GM12878 (cell line): ENCODE results near the gene CPNE5. TPM values are rescaled to one million over a fixed set of nuclear protein-coding genes. Genes with fewer than 3 reads are reported as not detected.

Source experiments
- ATAC-seq: fragments of 200-7000 bp; cut with Tn5 transposase; 3 replicates; pipeline ENCODE4 v1.9.1; 2020; ENCODE audit warnings: mild to moderate bottlenecking, moderate library complexity
- BruUV-seq: library from RNA; stranded (reverse); fragments of 400-500 nt; replicated peaks from 2 replicates; lab custom pipeline; 2021; lab: Mats Ljungman, UMichigan
- CTCF ChIA-PET: fragments of 300-600 bp; sonication (Branson Sonifier 250); formaldehyde crosslinking; extraction: SDS; loops from one replicate; lab custom pipeline; 2021; ENCODE audit warnings: inconsistent platforms; lab: Yijun Ruan, JAX
- POLR2A ChIA-PET: fragments of 350-600 bp; formaldehyde crosslinking; extraction: SDS; loops from one replicate; lab custom pipeline; 2021; ENCODE audit warnings: inconsistent platforms; lab: Charles Lee
- RAD21 ChIA-PET: fragments of 300-600 bp; sonication (Branson Sonifier 250); formaldehyde crosslinking; loops from one replicate; lab custom pipeline; 2023; ENCODE audit warnings: antibody characterized with exemption; ENCODE audit not compliant: unreplicated experiment; lab: Charles Lee
- SMC1A ChIA-PET: fragments of 300-600 bp; sonication (Branson Sonifier 250); formaldehyde crosslinking; loops from one replicate; lab custom pipeline; 2023; ENCODE audit not compliant: unreplicated experiment, uncharacterized antibody; lab: Charles Lee
- DNase-seq: peaks from one replicate; pipeline ENCODE4 v3.0.0-alpha.2; 2011; ENCODE audit warnings: low read depth, low spot score
- FAIRE-seq: peaks from 3 replicates; lab custom pipeline; 2011; peaks lifted over from hg19 to GRCh38; lab: Jason Lieb, UNC
- H2AFZ ChIP-seq: 2 replicates; pipeline ENCODE4 v1.6.0; 2011; ENCODE audit warnings: low read depth, low read length, control low read depth; ENCODE audit not compliant: control insufficient read depth
- H3K27ac ChIP-seq: 2 replicates; pipeline ENCODE4 v1.5.1; 2011; ENCODE audit warnings: control low read depth; ENCODE audit not compliant: control insufficient read depth, insufficient read depth
- H3K27me3 ChIP-seq, 2 experiments: replicated peaks in 1 of 2; 2 replicates each; pipeline versions ENCODE4 v1.6.0 to v1.6.1; 2011; ENCODE audit warnings: low read length in 1 of 2; ENCODE audit not compliant: control insufficient read depth in 2 of 2, insufficient read depth in 2 of 2
- H3K36me3 ChIP-seq, 2 experiments: 2 replicates each; pipeline ENCODE4 v1.5.1; 2011; ENCODE audit warnings: low read length in 1 of 2; ENCODE audit not compliant: control insufficient read depth in 2 of 2, insufficient read depth in 2 of 2
- H3K4me1 ChIP-seq: 2 replicates; pipeline ENCODE4 v1.6.1; 2011; ENCODE audit warnings: mild to moderate bottlenecking, low read length, moderate library complexity, mixed read lengths; ENCODE audit not compliant: control insufficient read depth, insufficient read depth
- H3K4me2 ChIP-seq: 2 replicates; pipeline ENCODE4 v1.6.0; 2011; ENCODE audit warnings: control low read depth; ENCODE audit not compliant: control insufficient read depth, insufficient read depth
- H3K4me3 ChIP-seq: fragments of 200-600 bp; sonication (generic); 2 replicates; pipeline ENCODE4 v1.5.1; 2016
- H3K79me2 ChIP-seq: 2 replicates; pipeline ENCODE4 v1.6.0; 2011; ENCODE audit warnings: low read length; ENCODE audit not compliant: control insufficient read depth, insufficient read depth
- H3K9ac ChIP-seq: 2 replicates; pipeline ENCODE4 v1.8.0; 2011; ENCODE audit warnings: low read length, control low read depth, mixed read lengths; ENCODE audit not compliant: control insufficient read depth, insufficient read depth
- H3K9me3 ChIP-seq: replicated peaks from 3 replicates; pipeline ENCODE4 v1.5.1; 2011; ENCODE audit warnings: mild to moderate bottlenecking, low read length; ENCODE audit not compliant: control insufficient read depth, insufficient read depth
- H4K20me1 ChIP-seq: 2 replicates; pipeline ENCODE4 v1.6.0; 2011; ENCODE audit not compliant: control insufficient read depth, insufficient read depth
- ATF3 ChIP-seq: IDR thresholded peaks from 2 replicates; pipeline ENCODE4 v1.6.1; 2011; ENCODE audit warnings: low read depth, mild to moderate bottlenecking, low read length, moderate library complexity, borderline replicate concordance; ENCODE audit errors: extremely low read depth
- CHD2 ChIP-seq: IDR thresholded peaks from 2 replicates; pipeline ENCODE4 v1.6.1; 2011; ENCODE audit warnings: low read depth, low read length, improper control_type of control experiment, borderline replicate concordance
- CREM ChIP-seq: IDR thresholded peaks from 2 replicates; pipeline ENCODE4 v1.6.1; 2014; ENCODE audit warnings: antibody characterized with exemption, low read depth
- FOS ChIP-seq: IDR thresholded peaks from 3 replicates; pipeline ENCODE4 v1.6.1; 2011; ENCODE audit warnings: borderline replicate concordance; ENCODE audit not compliant: insufficient read length; ENCODE audit errors: extremely low read depth
- MAX ChIP-seq: IDR thresholded peaks from 2 replicates; pipeline ENCODE4 v1.6.1; 2012; ENCODE audit warnings: low read depth, low read length, improper control_type of control experiment
- MYC ChIP-seq: IDR thresholded peaks from 2 replicates; pipeline ENCODE4 v1.6.1; 2011; ENCODE audit warnings: mild to moderate bottlenecking, low read length, moderate library complexity, inconsistent platforms; ENCODE audit not compliant: insufficient read depth, insufficient replicate concordance, insufficient read length, severe bottlenecking
- NKRF ChIP-seq: fragments of 450-650 bp; conservative IDR thresholded peaks from 2 replicates; pipeline ENCODE4 v1.6.1; 2017; ENCODE audit warnings: mild to moderate bottlenecking, moderate library complexity
- NR2C1 ChIP-seq: fragments of 450-650 bp; IDR thresholded peaks from 2 replicates; pipeline ENCODE4 v1.6.1; 2017; ENCODE audit warnings: antibody characterized with exemption, mild to moderate bottlenecking, moderate library complexity
- RFX5 ChIP-seq: IDR thresholded peaks from 2 replicates; pipeline ENCODE4 v1.6.1; 2011; ENCODE audit warnings: low read depth, low read length, improper control_type of control experiment
- RUNX3 ChIP-seq: IDR thresholded peaks from 2 replicates; pipeline ENCODE4 v1.6.1; 2012; ENCODE audit warnings: low read length, inconsistent platforms
- SIX5 ChIP-seq: IDR thresholded peaks from 2 replicates; pipeline ENCODE4 v1.6.1; 2011; ENCODE audit warnings: mild to moderate bottlenecking, low read depth, low read length, moderate library complexity; ENCODE audit not compliant: severe bottlenecking
- SMAD1 ChIP-seq: fragments of 450-650 bp; IDR thresholded peaks from 2 replicates; pipeline ENCODE4 v1.6.1; 2018; ENCODE audit warnings: mild to moderate bottlenecking, low read depth; ENCODE audit not compliant: partially characterized antibody
- SMARCA5 ChIP-seq: fragments of 450-650 bp; IDR thresholded peaks from 2 replicates; pipeline ENCODE4 v1.6.1; 2017; ENCODE audit warnings: mild to moderate bottlenecking
- TAF1 ChIP-seq: IDR thresholded peaks from 2 replicates; pipeline ENCODE4 v1.6.1; 2011; ENCODE audit warnings: mild to moderate bottlenecking, low read depth, low read length, borderline replicate concordance
- TCF7 ChIP-seq: IDR thresholded peaks from 2 replicates; pipeline ENCODE4 v1.6.1; 2014; ENCODE audit warnings: antibody characterized with exemption, borderline replicate concordance
- WGBS: methylation state at CpG from one replicate; pipeline ENCODE4 v1.1.6; 2016; ENCODE audit warnings: low lambda C conversion rate; ENCODE audit not compliant: insufficient replicate concordance, insufficient coverage; ENCODE audit errors: missing lambda C conversion rate; 5-methylcytosine and 5-hydroxymethylcytosine counted together
- in situ Hi-C: fragments of 300-500 bp; cut with MboI; formaldehyde crosslinking; loops from 9 replicates; pipeline ENCODE4 v1.14.3; 2018; ENCODE audit warnings: mixed read lengths
- intact Hi-C: fragments of 100-400 bp; cut with micrococcal nuclease; formaldehyde crosslinking; loops from one replicate; pipeline ENCODE4 v1.14.2; 2022; ENCODE audit not compliant: unreplicated experiment
- polyA plus RNA-seq, 11 experiments: library from polyadenylated mRNA; depleted of rRNA in 4 of 11; unstranded in 6 of 11; stranded (reverse) in 5 of 11; fragments of >200 nt; fragmentation: Nextera tagmentation in 4 of 11; fragmentation: Illumina TruSeq in 1 of 11; extraction: Ambion mirVana in 4 of 11; extraction: Trizol in 1 of 11; gene quantifications; 1 replicate in 1 of 11; 2 replicates in 10 of 11; pipeline versions ENCODE4 v1.2.1 to v1.2.3, GENCODE V29; 2011 to 2016; ENCODE audit warnings: inconsistent platforms in 2 of 11, missing spikeins in 2 of 11, low read depth in 1 of 11
- total RNA-seq, 4 experiments: library from RNA; depleted of rRNA in 3 of 4; stranded (reverse); fragments of >200 nt in 3 of 4; fragmentation: Illumina TruSeq in 1 of 4; extraction: Trizol in 1 of 4; gene quantifications; 2 replicates each; pipeline versions ENCODE4 v1.2.1 to v1.2.3, GENCODE V29; 2013 to 2021

The CPNE5 gene
- total and polyA plus RNA-seq, 10 of the 15 experiments (the other 5 are each of a cell fraction or from before 2014, with no cell fraction given) = 2.4 to 39.1 (median 18.2) TPM

- Histone ChIP-seq H3K27me3 (peaks cover 4 to 12% of the 10 kb centered on the region in 2 experiments; a peak in 3 of 4 replicates), H3K36me3 (no peaks in the 10 kb centered on the region), H3K9me3 (no peaks in the 10 kb centered on the region), H3K27ac (no peak overlapping the region), H3K4me2 (no peak overlapping the region), H3K4me3 (no peak overlapping the region), H4K20me1 (no peaks in the 10 kb centered on the region), H3K79me2 (no peaks in the 10 kb centered on the region), H3K4me1 (0 out of 2 replicates have a peak, but pooled peaks cover 4% of the 10 kb centered on the region), H3K9ac (no peak overlapping the region), H2AFZ (no peak overlapping the region)
- 68% methylated on average over 4 of the region's 4 CpGs for WGBS
- ChIA-PET CTCF (interaction anchor here (1.4 to 2.1 kb wide), 2 partner anchors 10 to 58 kb away, joined by 5 read pairs; no protein-coding TSS in a partner anchor), RAD21 (no interaction called here), SMC1A (no interaction called here), POLR2A (no interaction called here)
- no peak for FAIRE-seq
- in situ Hi-C loops = no loop called here
- intact Hi-C loops = no loop called here
- BruUV-seq = no TSS peak
- DNase-seq = no peak
- ATAC-seq = no peak
- no peak for TF ChIP-seq CHD2
- TF ChIP-seq MAX = no peak
- no peak for TF ChIP-seq SIX5
- TF ChIP-seq TCF7 = no peak
- TF ChIP-seq MYC = no peak
These were observed 3.9 kb upstream of the CPNE5 start for GRCh38 chr6:36843170-36843569.

- FAIRE-seq (no peak), ATAC-seq (no peak)
- RAD21 ChIA-PET = no interaction called here
- H3K27ac ChIP-seq = no peak overlapping the region
- H3K4me2 ChIP-seq = no peak overlapping the region
- H4K20me1 ChIP-seq = no peaks in the 10 kb centered on the region
- no peak for TF ChIP-seq NR2C1
- TF ChIP-seq TAF1 = no peak
- TF ChIP-seq RFX5 = no peak
- no peak for TF ChIP-seq RUNX3
- no peak for TF ChIP-seq SMARCA5
- no peak for TF ChIP-seq NKRF
- TF ChIP-seq SMAD1 = no peak
- no peak for TF ChIP-seq CREM
- TF ChIP-seq FOS = no peak
- no peak for TF ChIP-seq ATF3
- TF ChIP-seq, all 136 proteins: peak for 0
- SMC1A ChIA-PET = no interaction called here
- Histone ChIP-seq H3K9me3 (no peaks in the 10 kb centered on the region), H3K79me2 (no peaks in the 10 kb centered on the region), H3K36me3 (no peaks in the 10 kb centered on the region), H3K27me3 (peaks cover 4 to 17% of the 10 kb centered on the region in 2 experiments; a peak in 3 of 4 replicates), H3K4me3 (no peak overlapping the region), H3K9ac (no peak overlapping the region), H3K4me1 (0 out of 2 replicates have a peak, but pooled peaks cover 4% of the 10 kb centered on the region), H2AFZ (no peak overlapping the region)
- in situ Hi-C loops = no loop called here
- WGBS = 50% methylated on average over 2 of the region's 2 CpGs
- POLR2A ChIA-PET = no interaction called here
- CTCF ChIA-PET = interaction anchor here (0.7 kb wide), 1 partner anchor 431 kb away, joined by 4 read pairs; no protein-coding TSS in a partner anchor
- DNase-seq = no peak
- intact Hi-C loops = no loop called here
- no TSS peak for BruUV-seq
These were observed 2.5 kb upstream of the CPNE5 start for GRCh38 chr6:36841756-36842155.
